IPS-18a (cell line): Measurements from ENCODE around the gene SRGN.

Experiments used
- H3K27ac ChIP-seq: one replicate; pipeline ENCODE4 v1.5.1; 2013; ENCODE audit warnings: low read length
- H3K27me3 ChIP-seq: one replicate; pipeline ENCODE4 v1.6.1; 2013; ENCODE audit warnings: mild to moderate bottlenecking, low read length; ENCODE audit not compliant: control insufficient read depth, insufficient read depth
- H3K36me3 ChIP-seq: one replicate; pipeline ENCODE4 v1.6.1; 2013; ENCODE audit warnings: low read depth, low read length; ENCODE audit not compliant: control insufficient read depth
- H3K4me1 ChIP-seq: one replicate; pipeline ENCODE4 v1.6.1; 2013; ENCODE audit warnings: low read depth, low read length; ENCODE audit not compliant: control insufficient read depth
- H3K4me3 ChIP-seq: one replicate; pipeline ENCODE4 v1.5.1; 2013; ENCODE audit warnings: low read length
- H3K9ac ChIP-seq: one replicate; pipeline ENCODE4 v1.6.1; 2013; ENCODE audit warnings: mild to moderate bottlenecking, low read length, moderate library complexity
- H3K9me3 ChIP-seq: one replicate; pipeline ENCODE4 v1.6.1; 2013; ENCODE audit warnings: low read depth, low read length; ENCODE audit not compliant: control insufficient read depth

SRGN gene

DNA sequence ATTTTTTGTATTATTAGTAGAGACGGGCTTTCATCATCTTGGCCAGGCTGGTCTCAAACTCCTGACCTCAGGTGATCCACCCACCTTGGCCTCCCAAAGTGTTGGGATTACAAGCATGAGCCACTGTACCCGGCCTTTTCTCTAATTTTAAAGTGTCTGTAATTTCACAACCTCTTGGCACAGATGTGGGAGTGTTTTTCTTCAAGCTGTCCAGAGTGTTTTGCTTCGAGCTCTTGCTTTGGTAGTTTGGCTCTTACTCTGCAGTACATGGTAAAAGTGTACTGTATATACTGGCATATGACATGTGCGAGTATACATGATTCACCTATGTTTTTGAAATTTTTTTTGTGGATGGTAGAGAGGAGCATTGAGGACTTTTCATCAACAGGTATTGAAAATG lies 9.8 kb downstream of the SRGN start:
- Histone ChIP-seq H3K27me3 (no peaks in the 10 kb centered on the region), H3K4me1 (peaks cover 4% of the 10 kb centered on the region), H3K36me3 (no peaks in the 10 kb centered on the region), H3K9ac (no peak overlapping the region), H3K27ac (no peak overlapping the region), H3K4me3 (no peak overlapping the region), H3K9me3 (no peaks in the 10 kb centered on the region)

DNA sequence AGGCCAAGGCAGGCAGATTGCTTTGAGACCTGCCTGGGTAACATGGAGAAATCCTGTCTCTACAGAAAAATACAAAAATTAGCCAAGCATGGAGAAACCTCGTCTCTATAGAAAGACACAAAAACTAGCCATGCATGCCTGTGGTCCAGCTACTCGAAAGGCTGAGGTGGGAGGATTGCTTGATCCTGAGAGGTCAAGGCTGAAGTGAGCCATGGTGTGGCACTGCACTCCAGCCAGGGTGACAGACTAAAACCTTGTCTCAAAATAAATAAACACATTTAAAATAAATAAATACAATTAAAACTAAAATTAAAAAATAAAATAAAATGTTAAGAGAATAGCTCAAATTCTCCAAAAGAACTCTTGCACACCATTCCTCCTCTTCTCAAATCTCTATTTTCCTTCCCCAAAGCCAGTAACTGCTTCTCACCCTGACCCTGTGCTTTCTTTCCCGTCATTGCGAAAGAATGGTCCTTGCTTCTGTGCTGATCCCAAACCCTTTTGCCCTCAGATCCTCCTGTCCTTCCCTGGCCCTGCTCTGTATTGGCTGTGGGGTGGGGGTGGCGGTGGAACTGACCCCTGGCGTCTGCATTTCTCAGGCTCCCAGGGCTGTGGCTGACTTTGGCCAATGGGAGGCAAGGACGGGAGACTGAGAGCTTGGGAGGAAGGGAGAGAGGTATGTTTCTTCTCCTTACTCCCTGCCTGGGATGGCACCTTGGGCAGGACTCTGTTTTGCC lies 12.4 kb downstream of the SRGN start:
- Histone ChIP-seq H3K9me3 (no peaks in the 10 kb centered on the region), H3K36me3 (no peaks in the 10 kb centered on the region), H3K9ac (no peak overlapping the region), H3K4me1 (peaks cover 4% of the 10 kb centered on the region), H3K27me3 (no peaks in the 10 kb centered on the region), H3K4me3 (no peak overlapping the region), H3K27ac (no peak overlapping the region)

DNA sequence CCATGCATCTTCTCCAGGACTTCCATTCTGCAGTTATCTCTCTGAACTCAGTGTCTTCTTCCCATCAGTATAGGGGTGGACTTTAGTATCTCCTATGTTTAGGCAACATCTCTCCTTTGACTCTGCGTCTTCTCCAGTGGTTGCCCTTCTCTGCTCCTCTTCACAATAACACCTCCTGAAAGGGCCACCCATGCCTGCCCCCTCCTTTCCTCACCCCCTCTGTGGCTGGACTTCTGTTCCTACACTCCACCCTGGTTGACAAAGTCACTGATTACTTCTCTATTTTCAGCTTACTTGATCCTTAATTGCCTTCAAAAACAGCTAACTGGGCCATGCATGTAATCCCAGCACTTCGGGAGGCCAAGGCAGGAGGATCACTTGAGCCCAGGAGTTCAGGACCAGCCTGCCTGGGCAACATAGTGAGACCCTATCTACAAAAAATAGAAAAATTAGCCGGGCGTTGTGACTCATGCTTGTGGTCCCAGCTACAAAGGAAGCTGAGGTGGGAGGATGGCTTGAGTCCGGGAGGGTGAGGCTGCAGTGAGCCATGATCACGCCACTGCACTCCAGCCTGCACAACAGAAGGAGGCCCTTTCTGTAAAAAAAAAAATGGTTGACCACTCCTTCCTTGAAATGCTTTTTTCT lies 13.7 kb downstream of the SRGN start:
- Histone ChIP-seq H3K27me3 (no peaks in the 10 kb centered on the region), H3K9ac (no peak overlapping the region), H3K36me3 (no peaks in the 10 kb centered on the region), H3K9me3 (no peaks in the 10 kb centered on the region), H3K4me3 (no peak overlapping the region), H3K4me1 (peaks cover 4% of the 10 kb centered on the region), H3K27ac (no peak overlapping the region)

DNA sequence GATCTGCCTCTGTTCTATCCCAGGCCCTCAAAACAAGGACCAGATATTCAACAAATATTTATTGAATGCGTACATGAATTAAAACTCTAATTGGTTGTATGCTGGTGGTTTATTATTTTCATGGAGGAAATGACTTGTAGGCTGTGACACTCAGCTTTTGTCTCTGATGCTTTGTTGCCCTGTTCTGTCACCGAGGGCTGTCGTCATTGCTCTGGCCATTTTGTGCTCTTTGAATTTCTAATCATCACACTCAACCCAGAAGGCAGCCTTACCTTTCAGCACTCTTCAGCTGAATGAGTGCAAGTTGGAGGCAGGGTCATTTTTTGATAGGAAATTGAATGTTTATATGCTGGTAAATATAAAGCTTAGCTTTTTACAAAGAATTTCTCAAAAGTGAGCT lies 14.5 kb downstream of the SRGN start:
- Histone ChIP-seq H3K9ac (no peak overlapping the region), H3K9me3 (no peaks in the 10 kb centered on the region), H3K4me3 (no peak overlapping the region), H3K27ac (no peak overlapping the region), H3K4me1 (peaks cover 4% of the 10 kb centered on the region), H3K36me3 (no peaks in the 10 kb centered on the region), H3K27me3 (no peaks in the 10 kb centered on the region)

DNA sequence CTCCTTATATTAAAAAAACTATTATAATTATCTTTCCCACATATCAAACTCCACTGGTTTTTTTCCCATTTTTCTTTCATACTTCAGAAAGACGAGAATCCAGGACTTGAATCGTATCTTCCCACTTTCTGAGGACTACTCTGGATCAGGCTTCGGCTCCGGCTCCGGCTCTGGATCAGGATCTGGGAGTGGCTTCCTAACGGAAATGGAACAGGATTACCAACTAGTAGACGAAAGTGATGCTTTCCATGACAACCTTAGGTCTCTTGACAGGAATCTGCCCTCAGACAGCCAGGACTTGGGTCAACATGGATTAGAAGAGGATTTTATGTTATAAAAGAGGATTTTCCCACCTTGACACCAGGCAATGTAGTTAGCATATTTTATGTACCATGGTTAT lies 15.9 kb downstream of the SRGN start:
- no peak overlapping the region for H3K4me3 ChIP-seq
- no peaks in the 10 kb centered on the region for H3K36me3 ChIP-seq

DNA sequence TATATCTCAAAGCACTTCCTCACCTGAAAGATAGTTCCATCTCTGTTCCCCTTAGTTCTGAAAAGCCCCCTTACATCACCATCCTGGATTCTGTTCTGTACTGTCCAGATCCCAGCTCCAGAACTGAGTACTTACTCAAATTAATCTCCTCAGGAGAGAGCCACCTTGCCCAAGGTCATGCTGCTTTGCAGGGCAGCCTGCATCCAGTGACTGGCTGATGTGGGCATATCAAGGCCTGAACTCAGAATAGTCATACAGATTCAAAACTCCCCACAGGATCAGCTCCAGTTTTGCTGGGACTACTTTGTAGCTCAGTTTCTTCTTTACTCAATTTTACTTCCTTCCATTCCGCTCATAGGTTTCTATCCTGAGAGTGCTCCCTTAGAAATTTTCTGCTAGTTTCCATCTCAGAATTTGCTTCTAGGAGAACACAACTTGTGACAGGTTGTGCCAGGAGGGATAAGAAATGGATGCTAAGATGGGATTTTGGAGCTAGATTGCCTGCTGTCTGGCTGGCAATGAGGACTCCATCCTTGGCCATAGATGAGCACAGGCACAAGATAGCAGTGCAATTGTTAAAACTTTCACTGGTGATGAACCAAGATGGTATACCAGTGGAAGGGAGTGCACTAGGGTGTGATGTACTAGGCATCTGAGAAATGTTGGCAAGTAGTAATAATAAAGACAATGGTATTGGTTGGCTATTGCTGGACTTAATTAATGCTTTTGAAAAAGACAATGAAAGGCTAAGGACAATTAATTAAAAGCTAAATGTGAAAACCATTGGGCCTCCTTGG lies 17.3 kb downstream of the SRGN start:
- Histone ChIP-seq H3K27ac (no peak overlapping the region), H3K9me3 (no peaks in the 10 kb centered on the region), H3K36me3 (no peaks in the 10 kb centered on the region), H3K27me3 (no peaks in the 10 kb centered on the region), H3K4me1 (peaks cover 4% of the 10 kb centered on the region), H3K9ac (no peak overlapping the region), H3K4me3 (no peak overlapping the region)

More for the DNA sequence above, 15.9 kb downstream of the SRGN start:
- Histone ChIP-seq H3K4me1 (peaks cover 4% of the 10 kb centered on the region), H3K27ac (no peak overlapping the region), H3K9me3 (no peaks in the 10 kb centered on the region), H3K27me3 (no peaks in the 10 kb centered on the region), H3K9ac (no peak overlapping the region)

DNA sequence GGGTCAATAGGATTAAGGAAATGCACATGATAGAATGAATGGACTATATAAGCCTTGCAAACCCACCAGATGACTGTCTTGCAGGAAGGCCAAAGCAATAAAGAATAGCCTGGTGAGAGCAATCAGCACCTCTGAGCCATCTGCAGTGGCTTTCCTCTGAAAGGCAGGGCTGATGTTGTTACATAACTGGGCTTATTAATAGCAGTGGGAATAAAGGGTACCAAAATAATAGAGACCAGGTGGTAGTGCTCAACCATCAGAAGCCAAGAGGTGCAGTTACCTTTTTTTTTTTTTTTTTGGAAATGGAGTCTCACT lies 19.2 kb downstream of the SRGN start:
- H3K9ac ChIP-seq, result no peak overlapping the region
- H3K36me3 ChIP-seq, result no peaks in the 10 kb centered on the region
- no peak overlapping the region for H3K4me3 ChIP-seq
- no peaks in the 10 kb centered on the region for H3K27me3 ChIP-seq
- H3K27ac ChIP-seq, result no peak overlapping the region
- no peaks in the 10 kb centered on the region for H3K9me3 ChIP-seq
- H3K4me1 ChIP-seq, result no peaks in the 10 kb centered on the region

DNA sequence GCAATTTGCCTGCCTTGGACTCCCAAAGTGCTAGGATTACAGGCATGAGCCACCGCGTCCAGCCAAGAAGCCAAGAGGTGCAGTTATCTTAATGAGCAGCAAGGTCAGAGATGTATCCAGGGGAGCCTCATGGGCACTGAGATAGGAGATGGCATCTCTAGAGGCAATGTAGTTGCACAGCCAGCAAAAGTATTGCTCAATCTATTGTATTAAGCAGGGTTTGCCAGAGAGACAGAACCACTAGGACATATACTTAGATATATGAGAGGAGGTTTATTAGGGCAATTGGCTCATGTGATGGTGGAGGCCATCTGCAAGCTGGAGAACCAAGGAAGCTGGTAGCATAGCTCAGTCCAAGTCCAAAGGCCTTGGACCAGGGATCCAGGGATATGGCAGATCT lies 19.8 kb downstream of the SRGN start:
- no peaks in the 10 kb centered on the region for H3K9me3 ChIP-seq
- H3K4me3 ChIP-seq, result no peak overlapping the region
- H3K9ac ChIP-seq, result no peak overlapping the region
- H3K27me3 ChIP-seq, result no peaks in the 10 kb centered on the region
- no peaks in the 10 kb centered on the region for H3K4me1 ChIP-seq
- no peak overlapping the region for H3K27ac ChIP-seq
- no peaks in the 10 kb centered on the region for H3K36me3 ChIP-seq

DNA sequence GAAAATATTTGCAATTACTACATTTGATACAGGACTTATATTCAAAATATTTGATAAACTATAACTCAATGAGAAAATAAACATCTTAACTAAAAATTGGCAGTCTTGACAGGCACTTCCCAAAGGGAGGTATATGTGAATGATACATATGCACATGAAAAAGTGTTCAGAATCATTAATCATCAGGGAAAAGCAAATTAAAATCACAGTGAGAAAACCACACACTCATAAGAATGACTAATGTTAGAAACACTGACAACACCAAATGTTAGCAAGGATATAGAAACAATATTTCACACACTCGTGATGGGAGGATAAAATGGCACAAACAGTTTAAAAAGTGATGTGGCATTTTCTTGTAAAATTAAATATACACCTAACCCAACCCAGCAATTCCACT lies 32.0 kb downstream of the SRGN start:
- no peak overlapping the region for H3K9ac ChIP-seq
- no peaks in the 10 kb centered on the region for H3K9me3 ChIP-seq
- no peaks in the 10 kb centered on the region for H3K36me3 ChIP-seq
- no peaks in the 10 kb centered on the region for H3K27me3 ChIP-seq
- no peak overlapping the region for H3K27ac ChIP-seq
- no peak overlapping the region for H3K4me3 ChIP-seq
- H3K4me1 ChIP-seq, result no peaks in the 10 kb centered on the region

DNA sequence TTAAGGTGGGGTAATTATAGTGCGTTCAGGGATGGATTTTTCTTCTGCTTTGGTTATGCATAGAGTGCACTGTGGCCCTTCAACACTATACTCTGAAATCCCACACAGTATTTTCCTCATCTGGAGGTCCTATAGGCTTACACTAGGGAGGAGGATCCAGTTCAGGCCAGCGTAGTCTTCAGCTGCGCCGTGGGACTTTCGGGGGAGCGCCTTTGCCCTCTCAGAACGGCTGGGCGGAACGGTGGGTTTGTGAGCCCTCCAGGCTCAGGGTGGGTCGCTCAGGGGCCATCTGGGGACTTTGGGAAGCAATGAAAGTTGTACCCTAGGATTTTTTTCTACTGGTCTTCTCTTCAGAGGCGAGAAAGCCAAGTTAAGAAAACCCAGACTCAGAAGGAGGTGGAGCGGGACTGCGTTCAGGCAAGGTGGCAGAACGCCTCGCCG lies 35.4 kb downstream of the SRGN start:
- H3K27me3 ChIP-seq, result no peaks in the 10 kb centered on the region
- H3K9ac ChIP-seq, result peak overlapping the region; percentile 95
- H3K4me3 ChIP-seq, result peak overlapping the region; percentile 89
- H3K9me3 ChIP-seq, result no peaks in the 10 kb centered on the region
- no peaks in the 10 kb centered on the region for H3K36me3 ChIP-seq
- no peaks in the 10 kb centered on the region for H3K4me1 ChIP-seq
- H3K27ac ChIP-seq, result peak overlapping the region; percentile 85

DNA sequence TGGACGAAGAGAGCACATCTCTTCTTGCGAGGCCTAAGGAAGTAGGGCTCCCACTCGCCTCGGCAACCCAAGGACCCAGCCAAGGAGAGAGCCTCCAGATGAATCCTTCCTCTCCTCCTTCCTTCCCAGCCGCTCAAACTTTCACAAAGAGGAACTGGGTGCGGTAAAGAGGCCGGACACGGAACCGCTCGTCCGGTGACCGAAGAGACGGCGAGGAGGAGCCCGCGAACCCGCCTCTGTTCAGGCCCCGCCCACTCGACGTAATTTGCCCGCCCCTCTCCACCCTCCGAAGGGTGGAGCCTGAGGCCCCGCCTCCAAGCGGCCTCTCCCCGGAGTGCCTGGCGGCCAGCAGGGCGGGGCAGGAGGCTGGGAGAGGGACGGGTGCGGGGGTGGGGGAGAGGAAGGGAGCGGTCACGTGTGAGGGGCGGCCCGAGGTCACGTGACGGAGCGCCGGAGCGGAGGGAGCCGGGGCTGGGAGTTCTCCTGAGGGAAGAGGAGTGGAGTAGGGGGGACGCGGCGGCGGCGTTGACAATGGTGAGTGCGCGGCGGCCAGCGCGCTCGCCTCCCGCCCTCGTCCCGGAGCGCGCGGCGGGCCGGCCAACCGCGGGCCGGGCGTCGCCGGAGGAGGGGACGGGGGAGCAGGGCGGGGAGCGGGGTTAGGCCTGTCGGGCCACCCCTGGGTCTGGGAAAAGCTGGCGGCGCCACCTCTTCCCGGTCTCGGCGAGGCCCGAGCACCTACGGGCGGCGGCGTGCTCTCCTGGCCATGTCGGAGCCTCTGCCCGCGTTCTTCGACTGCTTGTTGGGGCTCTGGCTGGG lies 36.1 kb downstream of the SRGN start, which contains the start of gene VPS26A:
Gene VPS26A, plus strand, starts transcription at position 432 of the 816 bp plus-strand sequence. Its CDS starts 100 bp downstream, at position 532.
- no peaks in the 10 kb centered on the region for H3K36me3 ChIP-seq
- H3K9me3 ChIP-seq, result no peaks in the 10 kb centered on the region
- H3K27me3 ChIP-seq, result no peaks in the 10 kb centered on the region
- no peaks in the 10 kb centered on the region for H3K4me1 ChIP-seq
- H3K4me3 ChIP-seq, result peak within 1 kb of the TSS; percentile 98
- peak within 1 kb of the TSS; percentile 95 for H3K9ac ChIP-seq
- peak within 1 kb of the TSS; percentile 85 for H3K27ac ChIP-seq
